Measurements from ENCODE around the gene CENPB.
A peak's percentile ranks its signal among the peaks of the same experiment; 100 is the strongest.
"Not testable (repeated sequence)": the region's sequence is repeated elsewhere in the genome, so short reads cannot be mapped to it uniquely, and the experiment has no call there.

Gene CENPB, protein sequence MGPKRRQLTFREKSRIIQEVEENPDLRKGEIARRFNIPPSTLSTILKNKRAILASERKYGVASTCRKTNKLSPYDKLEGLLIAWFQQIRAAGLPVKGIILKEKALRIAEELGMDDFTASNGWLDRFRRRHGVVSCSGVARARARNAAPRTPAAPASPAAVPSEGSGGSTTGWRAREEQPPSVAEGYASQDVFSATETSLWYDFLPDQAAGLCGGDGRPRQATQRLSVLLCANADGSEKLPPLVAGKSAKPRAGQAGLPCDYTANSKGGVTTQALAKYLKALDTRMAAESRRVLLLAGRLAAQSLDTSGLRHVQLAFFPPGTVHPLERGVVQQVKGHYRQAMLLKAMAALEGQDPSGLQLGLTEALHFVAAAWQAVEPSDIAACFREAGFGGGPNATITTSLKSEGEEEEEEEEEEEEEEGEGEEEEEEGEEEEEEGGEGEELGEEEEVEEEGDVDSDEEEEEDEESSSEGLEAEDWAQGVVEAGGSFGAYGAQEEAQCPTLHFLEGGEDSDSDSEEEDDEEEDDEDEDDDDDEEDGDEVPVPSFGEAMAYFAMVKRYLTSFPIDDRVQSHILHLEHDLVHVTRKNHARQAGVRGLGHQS

DNA sequence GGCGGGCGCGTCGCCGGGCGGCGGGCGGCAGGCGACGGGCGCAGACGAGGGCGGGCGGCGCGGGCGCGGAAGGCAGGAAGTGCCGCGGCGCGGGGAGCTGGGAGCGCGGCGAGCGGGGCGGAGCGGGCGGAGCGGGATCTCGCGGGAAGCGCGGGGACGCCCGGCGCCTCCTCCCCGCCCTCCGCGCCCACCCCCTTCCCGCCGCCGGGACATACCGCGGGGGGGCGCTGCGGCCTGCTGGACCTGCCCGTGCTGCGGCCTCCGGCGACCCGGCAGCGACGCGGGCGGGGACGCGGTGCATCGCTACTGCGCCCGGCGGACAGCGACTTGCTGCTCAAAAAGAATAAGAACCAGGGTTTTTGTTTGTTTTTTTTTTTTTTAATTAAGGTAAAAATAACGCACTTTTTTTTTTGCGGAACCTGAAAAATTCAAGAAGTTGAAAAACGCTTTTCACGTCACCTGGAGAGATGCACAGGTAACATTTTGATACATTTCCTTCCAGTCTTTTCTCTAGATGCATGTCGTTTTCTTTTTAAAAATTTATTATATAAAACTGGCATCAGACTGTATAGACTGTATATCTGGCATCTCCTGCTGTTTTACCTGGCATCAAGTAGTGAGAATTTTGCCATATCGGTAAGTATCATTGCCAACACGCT lies at the start of gene CENPB:
Gene CENPB, minus strand, starts transcription at position 76 of the 659 bp plus-strand sequence. CDS start 257 bp downstream, outside the sequence.
- DNase-seq (ENCODE audit: low read depth), result peak; percentile 77

DNA sequence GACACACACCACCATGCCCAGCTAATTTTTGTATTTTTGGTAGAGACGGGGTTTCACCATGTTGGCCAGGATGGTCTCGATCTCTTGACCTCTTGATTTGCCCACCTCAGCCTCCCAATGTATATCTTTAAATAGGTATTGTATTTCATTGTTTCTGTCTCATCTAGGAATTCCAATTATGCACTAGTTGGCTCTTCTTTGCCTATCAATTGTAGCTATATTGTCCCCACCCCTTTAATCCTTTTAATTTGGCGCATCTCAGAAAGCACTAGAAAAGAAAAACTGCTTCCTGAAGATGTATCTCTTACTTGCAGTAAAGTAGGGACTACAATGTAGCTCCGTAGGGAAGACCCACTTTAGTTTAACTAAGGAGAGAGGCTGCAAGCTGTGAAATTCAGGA lies 49.6 kb upstream of the CENPB start:
- no peak for DNase-seq (ENCODE audit: low read depth)

DNA sequence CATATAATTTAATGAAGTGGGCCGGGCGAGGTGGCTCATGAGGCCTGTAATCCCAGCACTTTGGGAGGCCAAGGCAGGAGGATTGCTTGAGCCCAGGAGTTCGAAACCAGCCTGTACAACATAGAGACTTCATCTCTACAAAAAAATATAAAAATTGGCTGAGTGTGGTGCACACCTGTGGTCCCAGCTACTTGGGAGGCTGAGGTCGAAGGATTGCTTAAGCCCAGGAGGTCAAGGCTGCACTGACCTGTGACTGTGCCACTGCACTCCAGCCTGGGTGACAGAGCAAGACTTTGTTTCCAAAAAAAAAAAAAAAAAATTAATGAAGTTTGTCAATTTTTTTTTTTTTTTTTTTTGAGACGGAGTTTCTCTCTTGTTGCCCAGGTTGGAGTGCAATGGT lies 43.4 kb upstream of the CENPB start:
- not testable (repeated sequence) for DNase-seq (ENCODE audit: low read depth)

DNA sequence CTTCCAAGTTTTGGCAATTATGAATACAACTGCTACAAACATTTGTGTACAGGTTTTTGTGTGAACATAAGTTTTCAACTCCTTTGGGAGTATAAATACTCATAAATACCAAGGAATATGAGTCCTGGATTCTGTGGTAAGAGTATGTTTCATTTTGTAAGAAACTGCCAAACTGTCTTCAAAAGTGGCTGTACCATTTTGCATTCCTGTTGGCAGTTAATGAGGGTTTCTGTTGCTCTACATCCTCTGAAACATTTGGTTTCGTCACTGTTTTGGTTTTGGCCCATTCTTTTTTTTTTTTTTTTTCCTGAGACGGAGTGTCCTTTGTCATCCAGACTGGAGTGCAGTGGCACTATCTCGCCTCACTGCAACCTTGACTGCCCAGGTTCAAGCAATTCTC lies 42.3 kb upstream of the CENPB start:
- no peak for DNase-seq (ENCODE audit: low read depth)

DNA sequence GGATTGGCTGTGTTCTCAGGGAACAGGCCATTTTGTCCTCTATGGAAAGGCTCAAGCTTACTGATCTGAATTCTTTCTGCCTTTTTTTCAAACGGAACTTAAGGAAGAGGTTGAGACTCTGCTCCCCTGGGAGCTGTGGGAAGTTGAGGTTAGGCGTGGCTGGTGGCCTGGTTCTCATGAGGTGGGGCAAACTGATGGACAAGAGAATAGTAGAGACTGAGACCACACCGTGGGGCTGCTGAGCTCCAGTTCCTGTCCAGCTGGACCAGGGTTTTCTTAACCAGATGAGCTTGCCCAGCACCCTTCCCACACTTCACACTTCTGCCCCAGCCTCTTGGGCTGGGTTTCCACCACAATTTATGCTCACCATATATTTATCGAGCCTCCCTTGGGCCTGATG lies 39.9 kb upstream of the CENPB start:
- no peak for DNase-seq (ENCODE audit: low read depth)

DNA sequence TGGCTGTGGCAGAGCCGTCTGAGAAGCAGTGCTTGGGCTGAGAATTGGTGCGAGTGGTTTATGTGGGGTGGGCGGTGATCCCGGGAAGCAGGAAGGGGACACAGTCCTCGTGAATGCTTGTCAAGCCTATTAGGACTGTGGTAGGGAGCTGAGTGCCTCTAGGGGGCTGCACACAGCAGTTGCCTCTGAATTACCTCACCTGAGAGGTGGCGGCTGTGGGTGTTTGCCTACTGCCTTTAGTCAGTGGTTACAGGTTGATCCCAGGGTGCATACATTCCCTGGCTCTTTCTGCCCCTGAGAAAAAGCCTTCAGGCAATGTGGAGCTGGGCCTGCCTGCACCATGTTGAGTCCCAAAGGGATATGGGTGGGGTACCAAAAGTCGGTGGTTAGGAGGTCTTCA lies 39.0 kb upstream of the CENPB start:
- DNase-seq (ENCODE audit: low read depth), result no peak

DNA sequence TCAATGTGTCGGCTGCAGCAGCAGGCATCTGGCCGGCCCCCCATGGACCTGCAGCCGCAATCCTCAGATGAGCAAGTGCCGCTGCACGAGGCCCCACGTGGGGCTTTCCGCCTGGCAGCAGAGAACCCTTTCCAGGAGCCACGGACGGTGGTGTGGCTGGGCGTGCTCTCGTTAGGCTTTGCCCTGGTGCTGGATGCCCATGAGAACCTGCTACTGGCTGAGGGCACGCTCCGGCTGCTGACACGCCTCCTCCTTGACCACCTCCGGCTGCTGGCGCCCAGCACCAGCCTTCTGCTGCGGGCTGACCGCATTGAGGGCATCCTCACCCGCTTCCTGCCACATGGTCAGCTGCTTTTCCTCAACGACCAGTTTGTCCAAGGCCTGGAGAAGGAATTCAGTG lies 37.3 kb upstream of the CENPB start:
- no peak for DNase-seq (ENCODE audit: low read depth)

DNA sequence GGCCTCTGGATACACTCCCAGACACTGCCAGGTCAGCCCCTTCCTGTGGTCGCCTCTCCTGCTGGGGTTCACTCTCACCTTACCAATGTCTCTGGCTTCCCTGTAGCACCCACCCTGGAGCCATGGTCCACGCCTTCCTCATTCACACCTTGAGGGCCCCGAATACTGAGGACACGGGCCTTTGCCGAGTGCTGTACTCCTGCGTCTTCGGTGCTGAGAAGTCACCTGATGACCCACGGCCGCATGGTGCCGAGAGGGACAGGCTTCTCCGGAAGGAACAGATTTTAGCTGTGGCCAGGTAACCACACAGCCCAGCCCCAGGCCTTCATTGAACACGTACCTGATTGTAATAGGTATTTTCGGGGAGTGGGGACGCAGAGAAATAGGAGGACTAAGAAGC lies 35.5 kb upstream of the CENPB start:
- DNase-seq (ENCODE audit: low read depth), result no peak

DNA sequence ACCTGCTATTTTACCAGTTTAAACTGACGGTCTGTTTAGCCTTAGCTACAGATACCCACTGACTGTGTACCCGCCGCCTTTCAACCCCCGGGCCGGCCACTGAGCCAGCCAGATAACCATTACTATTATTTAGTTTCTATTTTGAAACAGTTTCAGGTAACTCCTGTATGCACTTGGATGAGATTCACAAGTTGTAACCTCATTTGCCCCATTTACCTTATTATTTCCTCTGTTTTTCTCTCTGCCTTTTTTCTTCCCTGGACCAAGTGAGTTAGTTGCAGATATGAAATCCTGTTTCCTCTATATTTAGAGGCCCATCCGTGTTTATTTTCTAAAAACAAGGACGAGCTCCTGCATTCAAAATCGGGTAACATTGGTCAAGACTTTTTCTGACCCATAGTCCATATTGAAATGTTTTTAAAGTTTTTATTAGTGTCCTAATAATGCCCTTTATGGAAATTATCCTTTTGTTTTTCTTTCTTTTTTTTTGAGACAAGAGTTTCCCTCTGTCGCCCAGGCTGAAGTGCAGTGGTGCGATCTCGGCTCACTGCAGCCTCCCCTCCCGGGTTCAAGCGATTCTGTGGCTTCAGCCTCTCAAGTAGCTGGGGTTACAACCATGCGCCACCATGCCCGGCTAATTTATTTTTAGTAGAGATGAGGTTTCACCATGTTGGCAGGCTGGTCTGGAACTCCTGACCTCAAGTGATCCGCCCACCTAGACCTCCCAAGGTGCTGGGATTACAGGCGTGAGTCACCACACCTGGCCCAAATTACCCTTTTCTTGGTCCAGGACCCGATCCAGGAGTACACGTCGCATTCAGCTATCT lies 34.6 kb upstream of the CENPB start:
- DNase-seq (ENCODE audit: low read depth), result no peak

DNA sequence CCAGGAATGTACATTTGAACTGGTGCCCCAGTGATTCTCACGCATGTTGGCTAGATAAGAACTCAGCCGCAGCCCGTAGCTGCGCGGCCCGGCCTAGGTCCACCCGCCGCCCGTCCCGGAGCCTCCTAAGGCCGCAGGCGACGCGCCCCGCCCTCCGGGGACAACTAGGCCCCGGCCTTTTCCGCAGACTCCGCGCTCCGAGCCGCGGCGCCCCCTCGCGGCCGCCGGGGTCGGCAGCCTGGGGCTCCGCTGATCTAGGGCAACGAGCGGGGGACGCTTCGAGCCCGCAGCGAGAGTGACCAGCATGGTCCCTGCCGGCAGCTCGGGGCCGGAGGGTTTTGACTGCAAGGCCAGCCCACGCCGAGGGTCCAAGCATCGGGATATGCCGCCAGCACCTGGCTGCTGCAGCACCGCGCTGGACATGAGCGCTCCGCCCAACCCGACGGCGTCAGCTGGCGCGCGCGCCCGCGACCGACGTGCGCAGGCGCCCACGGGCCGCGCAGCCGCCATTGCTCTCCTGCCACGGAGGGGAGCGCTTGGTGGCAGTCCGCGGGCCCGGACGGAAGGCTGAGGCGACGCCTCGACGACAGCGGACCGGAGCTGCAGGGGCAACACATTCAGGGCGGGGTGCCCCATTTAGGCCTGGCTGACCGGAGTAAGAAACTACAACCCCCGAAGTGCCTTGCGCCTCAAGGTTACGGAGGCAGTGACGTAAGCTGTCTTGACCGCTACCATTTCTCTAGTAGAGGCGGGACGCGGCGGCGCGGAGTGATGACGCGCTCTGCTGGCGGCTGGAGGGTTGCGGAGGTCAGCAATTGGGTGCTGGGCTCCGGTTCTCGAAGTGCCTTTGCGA lies 33.7 kb upstream of the CENPB start, which contains the start of gene AP5S1:
Gene AP5S1, plus strand, starts transcription at position 500 of the 853 bp plus-strand sequence. CDS start 1,571 bp downstream, outside the sequence.
- peak; percentile 85 for DNase-seq (ENCODE audit: low read depth)

DNA sequence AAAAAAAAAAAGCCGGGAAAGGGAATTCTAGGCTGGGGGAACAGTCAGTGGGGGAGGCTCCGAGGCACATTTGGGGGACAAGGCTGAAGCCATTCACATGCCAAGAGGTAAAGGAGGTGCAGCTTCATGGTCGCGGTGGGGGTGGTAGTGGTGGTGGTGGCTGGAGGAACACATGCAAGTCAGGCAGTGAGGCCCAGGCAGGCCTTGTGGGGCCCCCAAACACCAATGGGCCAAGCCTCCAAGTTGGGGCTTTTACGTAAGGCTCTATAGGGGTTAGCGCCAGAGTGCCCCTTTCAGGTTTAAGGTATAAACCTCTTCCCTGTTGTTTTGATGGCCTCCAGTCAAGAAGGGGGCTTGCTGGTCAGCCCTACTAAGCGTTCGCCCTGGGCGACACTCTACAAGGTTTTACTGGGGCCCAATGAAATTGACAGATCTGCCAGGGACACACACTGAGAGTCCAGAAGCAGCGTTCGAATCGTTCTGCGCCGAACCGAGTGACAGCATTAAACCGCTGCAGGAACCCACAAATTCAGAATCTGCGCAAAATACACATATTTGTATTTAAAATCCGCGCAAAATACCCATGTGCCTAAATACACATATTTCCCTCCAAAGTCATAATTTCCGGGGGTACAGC lies 33.0 kb upstream of the CENPB start:
- DNase-seq (ENCODE audit: low read depth), result no peak

DNA sequence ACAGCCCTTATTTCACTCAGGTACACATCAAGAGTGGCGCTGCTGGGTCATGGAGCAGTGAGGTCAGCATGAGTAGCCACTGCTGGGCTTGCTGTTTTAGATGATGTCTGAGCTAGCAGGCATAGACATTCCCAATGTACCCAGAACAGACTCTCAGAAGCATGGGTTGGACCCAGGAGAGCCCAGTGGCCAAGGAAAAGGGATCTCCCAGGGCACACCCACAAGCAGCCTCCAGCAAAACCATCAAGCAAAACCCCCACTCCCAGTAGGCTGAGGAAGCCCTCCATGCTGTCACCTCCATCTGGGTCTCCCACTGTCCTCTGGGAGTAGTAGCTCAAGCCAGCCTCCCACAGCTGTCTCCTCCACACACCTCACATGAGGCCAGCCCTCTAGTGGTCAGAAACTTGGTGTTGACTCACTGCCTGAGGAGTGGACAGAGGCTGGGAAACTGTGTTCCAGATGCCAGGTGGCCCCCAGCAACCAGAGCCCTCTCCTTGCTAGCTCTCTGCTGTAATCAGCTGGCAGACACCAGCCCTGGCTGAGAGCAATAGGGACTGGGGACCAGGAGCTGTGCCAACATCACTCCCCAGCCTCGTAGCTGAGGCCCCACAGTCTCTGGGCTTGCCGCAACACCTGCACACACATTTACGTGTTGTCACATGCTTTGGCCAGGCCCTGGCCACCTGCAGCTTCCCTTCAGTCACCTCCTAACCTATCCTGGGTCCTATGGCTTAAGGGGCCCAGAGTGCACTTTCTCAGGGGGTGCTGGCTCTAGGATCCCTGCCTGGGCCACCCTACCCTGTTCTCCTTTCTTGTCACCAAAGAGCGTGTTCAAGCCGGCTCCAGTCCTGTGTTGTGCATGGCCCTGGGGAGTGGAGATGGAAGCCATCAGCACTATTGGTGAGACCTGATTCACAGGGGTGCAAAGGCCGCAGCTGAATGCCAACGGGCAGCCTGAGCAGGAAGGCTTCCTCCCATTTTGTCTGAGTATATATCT lies 31.9 kb upstream of the CENPB start:
- DNase-seq (ENCODE audit: low read depth), result no peak

DNA sequence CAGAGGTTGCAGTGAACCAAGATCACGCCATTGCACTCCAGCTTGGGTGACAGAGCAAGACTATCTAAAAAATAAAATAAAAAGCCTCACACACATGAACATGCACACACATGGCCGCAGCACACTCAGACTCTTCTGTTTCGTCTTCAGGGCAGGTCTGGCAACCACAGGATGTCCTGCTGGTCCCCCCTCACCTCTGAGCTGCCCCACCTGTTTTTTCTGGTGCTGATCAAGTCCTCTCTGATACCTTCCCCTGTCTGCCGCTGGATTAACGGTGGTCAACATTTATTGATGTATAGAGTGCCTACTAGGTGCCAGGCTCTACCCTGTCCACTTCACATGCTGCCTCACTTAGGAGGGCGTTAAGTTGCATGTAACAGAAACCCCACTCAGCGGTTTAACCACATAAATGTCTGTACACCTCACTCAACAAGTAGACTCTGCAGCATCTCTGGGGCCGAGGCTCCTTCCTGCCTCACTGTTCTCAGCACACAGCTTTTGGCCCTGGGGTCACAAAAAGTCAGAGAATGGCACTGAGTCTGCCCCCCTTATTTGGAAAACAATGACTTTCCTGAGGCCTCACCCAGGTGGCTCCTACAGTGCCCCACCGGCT lies 29.3 kb upstream of the CENPB start:
- no peak for DNase-seq (ENCODE audit: low read depth)

DNA sequence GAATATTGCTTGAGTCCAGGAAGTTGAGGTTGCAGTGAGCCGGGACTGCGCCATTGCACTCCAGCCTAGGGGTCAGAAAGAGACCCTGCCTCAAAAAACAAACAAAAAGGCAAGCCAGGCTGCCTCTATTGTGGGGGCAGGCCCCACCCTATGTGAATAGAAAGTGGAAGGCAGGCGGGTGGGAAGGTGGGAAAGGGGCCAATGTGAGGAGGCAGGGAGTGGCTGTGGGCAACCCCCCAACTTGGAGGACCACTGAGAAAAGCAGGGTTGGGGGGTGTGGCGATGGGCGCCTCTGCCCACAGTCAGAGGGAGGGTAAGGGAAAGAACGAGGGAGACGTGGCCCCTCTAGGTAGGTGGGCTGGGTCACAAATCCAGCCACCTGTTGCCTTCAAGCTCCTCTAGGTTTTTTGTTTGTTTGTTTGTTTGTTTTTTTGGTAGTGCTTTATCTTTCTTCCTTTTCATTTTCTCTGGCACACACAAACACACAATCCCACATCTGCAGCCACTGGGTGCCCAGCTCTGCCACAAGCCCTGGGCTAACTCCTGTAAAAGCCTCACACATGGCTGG lies 28.5 kb upstream of the CENPB start:
- no peak for DNase-seq (ENCODE audit: low read depth)

DNA sequence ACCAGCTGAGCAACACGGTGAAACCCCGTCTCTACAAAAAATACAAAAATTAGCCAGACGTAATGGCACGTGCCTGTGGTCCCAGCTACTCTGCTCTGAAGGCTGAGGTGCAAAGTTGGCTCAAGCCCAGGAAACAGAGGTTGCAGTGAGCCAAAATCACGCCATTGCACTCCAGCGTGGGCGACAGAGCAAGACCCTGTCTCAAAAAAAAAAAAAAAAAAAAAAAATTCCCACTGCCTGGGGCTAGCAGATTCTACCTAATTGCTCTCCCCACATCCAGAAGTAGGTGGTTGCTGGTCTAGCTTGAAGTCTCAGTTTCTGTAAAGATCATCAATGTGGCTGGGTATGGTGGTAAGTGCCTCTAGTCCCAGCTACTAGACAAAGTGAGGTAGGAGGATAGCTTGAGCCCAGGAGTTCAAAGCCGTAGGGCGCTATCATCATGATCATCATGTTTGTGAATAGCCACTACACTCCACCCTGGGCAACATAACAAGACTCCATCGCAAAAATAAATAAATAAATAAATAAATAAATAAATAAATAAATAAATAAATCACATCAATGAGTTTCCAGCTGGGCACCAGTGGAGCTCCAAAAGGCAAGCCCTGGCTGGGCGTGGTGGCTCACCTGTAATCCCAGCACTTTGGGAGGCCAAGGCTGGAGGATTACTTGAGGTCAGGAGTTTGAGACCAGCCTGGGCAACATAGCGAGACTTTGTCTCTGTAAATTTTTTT lies 27.5 kb upstream of the CENPB start:
- no peak for DNase-seq (ENCODE audit: low read depth)

DNA sequence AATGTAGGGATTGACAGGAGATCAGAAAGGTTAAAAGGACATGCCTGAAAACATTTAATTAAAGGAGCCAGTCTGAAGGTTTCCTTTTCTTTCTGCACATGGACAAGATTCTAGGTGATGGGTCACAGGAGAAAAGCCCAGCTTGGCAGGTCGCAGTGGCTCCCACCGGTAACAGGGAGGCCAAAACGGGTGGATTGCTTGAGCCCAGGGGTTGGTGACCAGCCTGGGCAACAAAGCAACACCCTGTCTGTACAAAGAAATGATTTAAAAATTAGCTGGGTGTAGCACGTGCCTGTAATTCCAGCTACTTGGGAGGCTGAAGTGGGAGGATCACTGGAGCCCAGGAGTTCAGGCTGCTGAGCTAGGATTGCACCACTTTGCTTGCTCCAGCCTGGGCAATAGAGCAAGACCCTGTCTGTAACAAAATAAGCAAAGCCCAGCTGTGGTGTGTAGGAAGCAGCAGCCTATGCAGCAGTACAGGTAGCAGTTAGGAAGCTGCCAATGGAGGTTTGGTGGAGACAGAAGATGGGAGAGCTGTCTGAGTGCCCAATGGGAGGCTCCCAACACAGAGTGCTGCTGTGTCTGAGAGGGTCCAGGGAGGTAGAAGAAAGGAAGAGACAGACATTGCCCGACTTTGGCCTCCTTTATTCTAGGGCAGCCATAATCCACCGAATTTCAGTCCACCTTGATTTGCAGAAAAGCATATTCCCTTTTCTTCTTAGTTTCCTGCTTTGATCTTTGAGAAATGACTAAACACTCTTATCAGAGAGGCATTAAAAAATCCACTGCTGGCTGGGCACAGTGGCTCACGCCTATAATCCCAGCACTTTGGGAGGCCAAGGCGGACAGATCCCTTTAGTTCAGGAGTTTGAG lies 26.7 kb upstream of the CENPB start:
- no peak for DNase-seq (ENCODE audit: low read depth)

DNA sequence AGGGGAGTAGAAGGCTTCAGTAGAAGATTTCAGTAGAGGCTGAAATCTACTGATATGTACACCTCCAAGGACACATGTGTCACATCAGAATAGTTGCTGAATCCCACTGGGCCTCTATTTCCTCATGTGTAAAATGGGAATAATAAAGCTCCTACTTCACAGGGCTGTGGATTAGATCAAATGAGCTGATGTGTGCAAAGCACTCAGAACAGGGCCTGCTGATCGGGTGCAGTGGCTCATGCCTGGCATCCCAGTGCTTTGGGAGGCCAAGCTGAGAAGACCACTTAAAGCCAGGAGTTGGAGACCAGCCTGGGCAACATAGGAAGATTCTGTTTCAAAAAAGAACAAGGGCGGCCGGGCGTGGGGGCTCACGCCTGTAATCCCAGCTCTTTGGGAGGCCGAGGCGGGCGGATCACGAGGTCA lies 25.7 kb upstream of the CENPB start:
- DNase-seq (ENCODE audit: low read depth), result no peak
